Muscle of leg (tissue), 11 donors: ENCODE measurements around the gene KRT20. TPM values are rescaled to one million over a fixed set of nuclear protein-coding genes. Genes with fewer than 3 reads are reported as not detected.

ENCODE experiments used
- DNase-seq: peaks from one replicate; pipeline ENCODE4 v3.0.0; 2013
- H3K27ac ChIP-seq: one replicate; pipeline ENCODE4 v1.5.1; 2013; ENCODE audit warnings: mild to moderate bottlenecking, low read length, control low read depth
- H3K27me3 ChIP-seq: one replicate; pipeline ENCODE4 v1.6.1; 2013; ENCODE audit warnings: low read length; ENCODE audit not compliant: control insufficient read depth, insufficient read depth
- H3K36me3 ChIP-seq: one replicate; pipeline ENCODE4 v1.6.1; 2013; ENCODE audit warnings: low read length; ENCODE audit not compliant: control insufficient read depth, insufficient read depth
- H3K4me1 ChIP-seq: one replicate; pipeline ENCODE4 v1.6.1; 2013; ENCODE audit warnings: low read length; ENCODE audit not compliant: control insufficient read depth, insufficient read depth
- H3K4me3 ChIP-seq: one replicate; pipeline ENCODE4 v1.5.1; 2013; ENCODE audit warnings: low read length, control low read depth
- H3K9me3 ChIP-seq: replicated peaks from 2 replicates; pipeline ENCODE4 v1.6.1; 2013; ENCODE audit warnings: low read depth, low read length; ENCODE audit not compliant: control insufficient read depth
- WGBS: methylation state at CpG from one replicate; pipeline ENCODE4 v1.1.5; 2013; ENCODE audit warnings: missing lambda C conversion rate; ENCODE audit not compliant: insufficient coverage; 5-methylcytosine and 5-hydroxymethylcytosine counted together
- polyA plus RNA-seq, 8 donors: library from polyadenylated mRNA; unstranded; fragments of 120-200 nt; gene quantifications; one replicate each; pipeline versions ENCODE4 v1.2.1 to v1.2.3, GENCODE V29; 2013; ENCODE audit warnings: inconsistent platforms in 1 of 8, low replicate concordance in 1 of 8; ENCODE audit not compliant: insufficient read length in 8 of 8, insufficient read depth in 1 of 8
- total RNA-seq: library from RNA; stranded (reverse); fragments of 120-200 nt; gene quantifications from one replicate; pipeline ENCODE4 v1.2.4, GENCODE V29; 2013

The KRT20 gene
- total and polyA plus RNA-seq, 9 donors, result 0.13 to 0.59 (median 0.35) TPM; not detected in 5

DNA sequence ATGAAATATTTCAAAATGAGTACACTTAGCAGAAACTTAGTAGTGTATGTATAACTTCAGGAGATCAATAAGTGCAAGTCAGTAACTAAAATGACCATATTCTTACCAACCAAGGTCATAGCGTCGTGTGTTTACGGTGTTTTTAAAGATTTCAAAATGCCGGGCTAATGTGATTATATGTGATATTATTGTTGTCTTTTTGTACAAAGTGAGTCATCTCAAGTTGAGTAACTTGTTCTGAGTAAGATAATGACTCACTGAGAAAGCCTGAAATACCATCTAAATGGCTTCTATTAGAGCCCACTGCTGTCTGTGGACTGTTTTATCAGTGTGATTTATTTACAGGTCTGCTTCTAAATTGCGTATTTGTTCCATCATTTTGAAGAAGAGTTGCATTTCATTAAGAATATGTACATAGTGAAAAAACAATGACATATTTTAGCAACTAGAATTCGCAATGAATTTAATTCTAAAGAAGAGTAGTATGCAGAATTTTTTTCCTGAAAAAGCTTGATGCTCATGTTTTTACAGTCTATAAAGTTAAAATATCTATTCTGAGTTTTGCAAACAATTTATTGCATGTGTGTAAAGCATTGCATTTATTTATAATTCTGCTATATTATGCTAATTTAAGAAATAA lies 30.7 kb downstream of the KRT20 start:
- H3K27me3 ChIP-seq, result no peaks in the 10 kb centered on the region
- H3K27ac ChIP-seq, result no peak overlapping the region
- H3K36me3 ChIP-seq, result no peaks in the 10 kb centered on the region
- no peak for DNase-seq
- H3K9me3 ChIP-seq, result no peaks in the 10 kb centered on the region
- H3K4me3 ChIP-seq, result no peak overlapping the region
- H3K4me1 ChIP-seq, result no peaks in the 10 kb centered on the region
- WGBS, result no CpG with 5 or more reads among the region's 6 CpGs

GRCh38 chr17:40852364-40852763 lies 32.7 kb downstream of the KRT20 start:
- Histone ChIP-seq H3K27me3 (no peaks in the 10 kb centered on the region), H3K27ac (no peak overlapping the region), H3K4me1 (no peaks in the 10 kb centered on the region), H3K4me3 (no peak overlapping the region), H3K9me3 (no peaks in the 10 kb centered on the region), H3K36me3 (no peaks in the 10 kb centered on the region)
- no peak for DNase-seq
- WGBS, result 50% methylated on average over 1 of the region's 1 CpG

DNA sequence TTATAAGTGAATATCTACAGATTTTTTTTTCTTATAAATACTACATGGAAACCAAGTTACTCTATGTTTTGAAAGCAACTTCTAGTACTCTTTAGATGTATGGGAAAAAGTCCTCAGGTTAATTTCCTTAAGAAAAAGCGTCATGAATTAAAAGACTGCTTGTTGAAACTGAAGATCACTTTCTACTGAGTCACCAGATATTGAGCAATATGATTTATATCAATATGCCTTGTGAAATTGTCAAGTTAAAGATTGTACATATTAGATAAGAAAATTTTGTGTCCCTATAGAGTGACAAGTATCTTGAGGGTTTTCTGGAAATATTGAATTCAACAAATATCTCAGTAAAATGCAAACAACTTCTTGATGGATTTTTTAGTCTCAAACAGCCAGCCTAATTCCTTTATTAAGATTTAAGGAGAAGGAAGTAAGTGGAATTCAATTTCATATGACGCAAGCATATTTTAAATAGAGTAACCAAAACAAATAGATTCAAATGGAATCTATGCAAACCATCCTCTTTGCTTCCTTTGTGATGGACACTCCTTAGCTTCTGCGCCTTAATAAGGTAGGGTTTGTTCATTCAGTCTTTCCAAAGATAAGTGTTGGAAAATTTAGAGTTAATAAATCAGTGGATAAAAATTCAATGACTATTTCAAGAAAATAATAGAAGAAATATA lies 34.6 kb downstream of the KRT20 start:
- no peaks in the 10 kb centered on the region for H3K9me3 ChIP-seq
- H3K27me3 ChIP-seq, result no peaks in the 10 kb centered on the region
- H3K4me3 ChIP-seq, result no peak overlapping the region
- no peak overlapping the region for H3K27ac ChIP-seq
- no peaks in the 10 kb centered on the region for H3K4me1 ChIP-seq
- H3K36me3 ChIP-seq, result no peaks in the 10 kb centered on the region
- DNase-seq, result no peak
- WGBS, result no CpG with 5 or more reads among the region's 3 CpGs

DNA sequence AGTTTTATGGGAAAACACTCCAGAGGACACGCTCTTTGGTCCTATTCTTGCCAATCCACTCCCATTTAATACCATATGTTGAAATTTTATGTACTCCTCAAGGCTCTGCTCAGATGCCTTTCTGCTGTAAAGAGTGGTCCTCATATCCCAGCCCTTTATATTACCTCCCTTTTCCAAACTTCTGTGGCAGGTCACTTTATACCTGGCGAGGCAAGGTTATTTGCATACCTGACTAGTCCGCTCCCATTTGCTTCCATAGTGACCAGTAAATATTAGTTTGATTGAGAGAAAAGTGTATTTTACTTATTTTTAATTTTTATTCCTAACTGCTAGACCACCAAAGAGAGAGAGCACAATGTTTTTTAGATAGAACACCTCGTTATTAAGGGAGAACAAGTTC lies 35.3 kb downstream of the KRT20 start:
- Histone ChIP-seq H3K36me3 (no peaks in the 10 kb centered on the region), H3K4me3 (no peak overlapping the region), H3K4me1 (no peaks in the 10 kb centered on the region), H3K9me3 (no peaks in the 10 kb centered on the region), H3K27me3 (no peaks in the 10 kb centered on the region), H3K27ac (no peak overlapping the region)
- WGBS, result no CpG with 5 or more reads among the region's 4 CpGs
- no peak for DNase-seq

GRCh38 chr17:40848583-40849235 lies 36.3 kb downstream of the KRT20 start:
- no peaks in the 10 kb centered on the region for H3K27me3 ChIP-seq
- H3K9me3 ChIP-seq, result no peaks in the 10 kb centered on the region
- DNase-seq, result no peak
- no peaks in the 10 kb centered on the region for H3K36me3 ChIP-seq
- no peaks in the 10 kb centered on the region for H3K4me1 ChIP-seq
- H3K4me3 ChIP-seq, result no peak overlapping the region
- WGBS, result no CpG with 5 or more reads among the region's 1 CpG
- no peak overlapping the region for H3K27ac ChIP-seq

DNA sequence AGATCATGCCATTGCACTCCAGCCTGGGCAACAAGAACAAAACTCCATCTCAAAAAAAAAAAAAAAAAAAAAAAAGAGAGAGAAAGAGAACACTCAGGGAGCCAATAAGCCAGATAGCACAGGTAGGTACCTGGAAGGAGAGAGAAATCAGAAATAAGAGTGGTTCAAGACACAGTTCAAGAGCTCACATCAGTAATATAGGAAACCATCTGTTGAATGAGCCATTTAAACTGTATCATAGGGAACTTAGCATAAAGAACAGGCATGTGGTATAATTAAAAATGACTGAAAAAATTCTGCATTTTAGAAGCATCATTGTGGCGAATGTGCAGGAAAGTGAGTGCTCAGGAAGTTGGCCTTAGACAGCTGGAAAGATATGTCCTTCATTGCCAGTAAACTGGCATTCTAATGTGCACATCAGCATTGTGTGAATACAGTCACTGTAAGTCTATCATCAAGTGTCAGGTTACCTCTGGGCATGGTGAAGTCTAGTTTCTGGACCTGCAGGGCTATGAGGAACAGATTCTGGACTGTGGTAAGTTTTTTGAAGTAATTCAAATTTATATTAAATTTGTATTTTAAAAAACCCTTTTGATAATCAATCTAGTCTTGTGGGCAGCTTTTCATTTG lies 38.4 kb downstream of the KRT20 start:
- DNase-seq, result no peak
- WGBS, result 100% methylated on average over 1 of the region's 1 CpG
- no peak overlapping the region for H3K4me3 ChIP-seq
- no peaks in the 10 kb centered on the region for H3K9me3 ChIP-seq
- H3K27me3 ChIP-seq, result no peaks in the 10 kb centered on the region
- no peaks in the 10 kb centered on the region for H3K4me1 ChIP-seq
- no peaks in the 10 kb centered on the region for H3K36me3 ChIP-seq
- no peak overlapping the region for H3K27ac ChIP-seq

DNA sequence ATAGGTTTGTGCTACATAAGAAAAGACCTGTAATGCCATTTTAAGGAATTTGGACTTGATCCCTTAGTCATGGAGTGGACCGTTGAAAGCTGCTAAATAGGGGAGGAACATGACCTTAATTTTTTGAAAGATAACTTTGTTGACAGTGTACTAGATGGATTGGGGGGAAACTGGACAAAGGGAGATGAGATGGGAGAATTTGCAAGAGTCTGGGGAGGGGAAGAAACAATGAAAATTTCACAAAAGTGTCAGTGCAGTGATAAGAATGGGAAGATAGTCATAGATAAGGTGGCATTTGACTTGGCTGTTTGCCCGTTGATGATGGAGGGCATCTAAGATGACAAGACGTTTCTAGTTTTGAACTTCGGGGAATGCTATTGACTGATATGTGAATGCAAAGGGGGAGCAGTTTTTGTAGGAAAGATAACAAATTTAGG lies 40.4 kb downstream of the KRT20 start:
- Histone ChIP-seq H3K9me3 (no peaks in the 10 kb centered on the region), H3K27ac (no peak overlapping the region), H3K4me1 (no peaks in the 10 kb centered on the region), H3K36me3 (no peaks in the 10 kb centered on the region), H3K27me3 (no peaks in the 10 kb centered on the region), H3K4me3 (no peak overlapping the region)
- no peak for DNase-seq
- WGBS, result 82% methylated on average over 4 of the region's 4 CpGs

GRCh38 chr17:40843242-40843641 lies 41.8 kb downstream of the KRT20 start:
- no peaks in the 10 kb centered on the region for H3K9me3 ChIP-seq
- H3K4me1 ChIP-seq, result no peaks in the 10 kb centered on the region
- H3K36me3 ChIP-seq, result no peaks in the 10 kb centered on the region
- no CpG with 5 or more reads among the region's 3 CpGs for WGBS
- H3K27me3 ChIP-seq, result no peaks in the 10 kb centered on the region
- H3K27ac ChIP-seq, result no peak overlapping the region
- no peak for DNase-seq
- H3K4me3 ChIP-seq, result no peak overlapping the region

DNA sequence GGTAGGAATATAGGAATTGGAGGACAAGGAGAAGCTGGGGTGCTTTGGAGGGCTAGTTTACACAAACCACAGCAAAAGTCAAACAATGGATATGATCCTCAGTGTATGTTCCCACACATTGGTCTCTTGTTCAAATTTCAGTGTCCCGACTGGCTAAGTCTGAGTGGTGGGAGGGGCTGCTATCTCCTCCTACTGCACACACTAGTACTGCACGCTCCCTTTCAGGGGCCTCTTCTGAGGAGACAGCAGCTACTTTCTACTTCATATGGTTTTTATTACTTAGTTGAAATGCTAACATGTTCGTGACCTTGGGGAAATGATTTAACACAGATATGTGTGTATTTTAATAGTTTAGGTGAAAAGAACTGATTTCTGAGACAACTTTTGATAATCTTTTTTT lies 43.8 kb downstream of the KRT20 start:
- no CpG with 5 or more reads among the region's 3 CpGs for WGBS

GRCh38 chr17:40839194-40839593 lies 45.8 kb downstream of the KRT20 start:
- Histone ChIP-seq H3K27me3 (no peaks in the 10 kb centered on the region), H3K36me3 (peaks cover 11% of the 10 kb centered on the region), H3K4me1 (no peaks in the 10 kb centered on the region), H3K9me3 (no peaks in the 10 kb centered on the region), H3K27ac (no peak overlapping the region), H3K4me3 (no peak overlapping the region)
- 56% methylated on average over 1 of the region's 3 CpGs for WGBS
- DNase-seq, result no peak

More for the DNA sequence above, 43.8 kb downstream of the KRT20 start:
- Histone ChIP-seq H3K27me3 (no peaks in the 10 kb centered on the region), H3K36me3 (no peaks in the 10 kb centered on the region), H3K9me3 (no peaks in the 10 kb centered on the region), H3K27ac (no peak overlapping the region), H3K4me1 (no peaks in the 10 kb centered on the region), H3K4me3 (no peak overlapping the region)
- DNase-seq, result peak; percentile 72
